ENCODE data around the gene ADO.
A peak's percentile ranks its signal among the peaks of the same experiment; 100 is the strongest.

ADO gene

DNA sequence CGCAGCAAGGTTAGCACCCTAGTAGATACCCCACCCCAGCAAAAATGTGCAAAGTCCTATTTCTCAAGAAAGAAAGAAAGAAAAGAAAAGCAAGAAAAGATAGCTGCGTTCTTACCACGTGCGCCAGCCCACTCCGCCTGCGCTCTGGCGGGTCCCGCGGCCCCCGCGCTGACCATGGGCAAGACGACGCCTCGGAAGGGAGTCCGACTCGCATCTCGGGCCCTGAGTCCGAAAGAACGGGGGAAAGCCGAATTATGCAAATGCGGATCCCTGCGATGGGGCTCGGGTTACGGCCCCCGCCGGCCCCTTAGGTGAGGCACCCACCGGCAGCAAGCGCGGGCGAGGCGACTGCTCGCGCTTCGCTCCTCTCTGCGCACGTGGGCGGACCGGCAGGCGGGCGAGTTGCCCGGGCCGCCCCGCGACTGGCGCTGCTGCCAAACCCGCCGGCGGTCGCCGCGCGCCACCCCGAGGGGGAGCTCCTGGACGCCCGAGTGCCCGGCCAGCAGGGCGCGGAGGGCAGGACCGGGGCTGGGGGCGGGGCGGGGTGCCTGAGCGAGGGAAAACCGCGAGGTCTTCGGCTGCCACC lies 14.0 kb downstream of the ADO start:
- DNase-seq (ENCODE audit: low spot score) = no peak

DNA sequence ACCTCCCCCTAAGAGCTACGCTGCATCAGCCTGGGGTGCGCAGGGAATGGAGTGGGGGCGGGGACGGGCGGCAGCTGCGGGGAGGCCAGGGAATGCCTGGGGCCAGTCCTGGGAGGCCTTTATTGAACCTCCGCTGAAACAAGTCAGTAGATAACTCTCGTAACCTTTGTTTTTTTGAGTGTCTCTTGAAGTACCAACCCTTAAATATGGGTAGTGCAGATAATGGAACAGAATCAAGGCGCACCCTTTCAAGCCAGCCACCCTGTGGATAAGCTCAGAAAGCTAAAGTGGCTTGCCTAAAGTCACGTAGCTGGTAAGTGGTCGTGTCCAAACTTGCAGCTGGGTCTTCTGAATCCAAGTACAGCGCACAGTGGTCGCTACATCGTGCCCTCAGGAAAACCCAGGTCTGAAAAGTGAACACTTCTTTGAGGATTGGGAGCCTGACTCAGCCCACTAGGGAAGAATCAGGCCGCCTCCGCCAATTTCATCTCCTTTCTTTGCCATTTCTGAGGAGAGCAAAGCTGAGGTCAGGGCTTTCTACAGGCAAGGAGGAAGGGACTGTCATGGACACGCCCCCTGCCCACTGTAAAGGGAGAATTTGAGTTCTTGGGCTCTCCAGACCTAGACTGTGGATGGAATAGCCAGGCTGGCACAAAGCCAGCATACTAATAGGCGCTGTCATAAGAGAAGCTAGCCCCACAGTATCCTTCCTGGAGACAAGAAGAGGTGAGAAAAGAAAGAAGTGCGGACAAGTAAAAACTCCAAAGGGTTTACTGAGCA lies 14.8 kb downstream of the ADO start:
- DNase-seq (ENCODE audit: low spot score) = no peak

DNA sequence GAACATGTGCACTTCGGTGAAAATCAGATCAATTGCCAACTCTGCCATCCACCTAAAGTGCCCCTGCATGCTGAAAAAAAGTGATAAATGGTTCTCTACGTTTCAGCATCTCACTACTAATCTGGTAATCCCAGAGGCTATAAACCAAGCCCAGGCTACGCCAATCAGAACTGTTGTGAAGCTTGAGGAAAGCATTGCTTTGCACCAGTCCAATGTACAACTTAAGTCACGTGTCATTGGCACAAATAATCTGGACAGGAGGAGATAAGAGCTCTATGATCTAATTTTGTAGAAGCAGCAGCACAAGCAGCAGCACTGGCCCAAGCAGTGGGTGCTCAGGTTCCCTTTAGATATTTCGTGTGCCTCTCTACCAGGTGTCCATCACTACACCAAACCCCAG lies 16.1 kb downstream of the ADO start:
- DNase-seq (ENCODE audit: low spot score) = no peak

DNA sequence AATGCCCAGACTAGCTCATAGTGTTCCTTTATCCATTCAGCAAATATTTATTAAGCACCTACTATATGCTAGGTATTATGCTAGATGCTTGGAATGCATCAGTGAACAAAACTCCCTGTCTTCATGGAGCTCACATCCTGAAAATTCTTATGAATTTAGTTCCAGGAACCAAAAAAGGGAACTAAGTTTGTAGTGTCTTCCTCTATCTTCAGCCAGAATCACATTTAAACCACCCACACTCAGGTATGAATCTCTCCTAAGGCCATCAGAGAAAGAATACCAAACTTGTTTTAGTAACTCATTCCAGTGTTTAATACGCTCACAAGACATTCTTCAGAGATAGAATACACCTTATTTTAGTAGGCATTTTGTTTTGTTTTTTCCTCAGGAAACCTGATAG lies 21.8 kb downstream of the ADO start:
- DNase-seq (ENCODE audit: low spot score) = no peak

DNA sequence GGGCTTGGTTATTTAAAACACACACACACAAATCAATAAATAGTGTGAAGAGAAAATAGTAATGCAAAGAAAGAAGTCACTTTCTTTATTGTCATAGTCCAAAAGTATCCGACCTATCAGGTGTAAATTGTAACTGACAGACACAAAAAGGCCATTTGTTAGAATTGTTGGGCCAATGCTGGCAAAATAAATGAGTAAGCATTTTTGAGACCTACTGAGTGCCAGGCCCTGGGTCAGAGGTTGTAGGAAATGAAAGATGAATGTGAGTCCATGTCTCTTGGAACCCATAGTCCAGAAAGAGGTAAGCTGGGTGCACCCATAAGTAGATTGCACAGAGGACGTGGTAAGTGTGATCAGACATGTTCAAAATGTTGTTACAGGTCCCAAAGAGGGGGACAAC lies 25.1 kb downstream of the ADO start:
- no peak for DNase-seq (ENCODE audit: low spot score)

DNA sequence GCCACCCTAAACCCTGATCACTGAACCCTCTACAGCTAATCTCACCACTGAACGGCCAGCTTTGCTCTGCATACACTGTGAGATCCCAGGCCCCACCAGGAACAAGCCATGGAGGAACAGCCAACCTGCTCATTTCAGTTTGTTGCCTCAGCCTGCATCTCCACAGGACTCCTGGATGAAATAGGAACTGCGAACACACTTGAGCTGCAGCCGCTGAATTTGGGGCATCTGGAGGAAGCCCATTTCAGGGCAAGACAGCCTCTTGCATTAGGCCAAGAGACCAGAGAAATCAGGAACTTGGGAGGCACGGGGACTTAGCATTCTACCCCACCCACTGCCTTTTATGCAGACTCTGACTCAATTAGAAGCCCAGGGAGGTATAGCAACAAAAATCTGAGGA lies 26.2 kb downstream of the ADO start:
- DNase-seq (ENCODE audit: low spot score) = no peak

DNA sequence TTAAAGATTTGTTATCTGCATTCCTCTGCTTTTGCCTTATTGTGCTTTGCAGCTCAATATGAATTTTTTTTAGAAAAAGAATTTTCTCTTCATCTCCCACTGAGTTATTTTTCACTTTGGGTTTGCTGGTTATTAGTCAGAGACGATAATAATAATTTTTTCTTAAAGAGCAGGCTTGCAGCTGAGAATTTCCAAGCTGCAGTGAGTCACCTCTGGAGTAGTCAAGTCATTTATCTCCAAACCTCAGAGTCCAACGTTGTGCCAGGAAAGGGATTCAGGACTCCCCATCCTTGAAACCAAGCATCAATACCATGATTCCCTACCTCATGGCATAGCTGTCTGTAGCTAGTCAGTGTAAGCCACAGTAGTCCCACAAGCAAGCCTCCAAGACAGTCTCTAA lies 26.8 kb downstream of the ADO start:
- peak; percentile 65 for DNase-seq (ENCODE audit: low spot score)

DNA sequence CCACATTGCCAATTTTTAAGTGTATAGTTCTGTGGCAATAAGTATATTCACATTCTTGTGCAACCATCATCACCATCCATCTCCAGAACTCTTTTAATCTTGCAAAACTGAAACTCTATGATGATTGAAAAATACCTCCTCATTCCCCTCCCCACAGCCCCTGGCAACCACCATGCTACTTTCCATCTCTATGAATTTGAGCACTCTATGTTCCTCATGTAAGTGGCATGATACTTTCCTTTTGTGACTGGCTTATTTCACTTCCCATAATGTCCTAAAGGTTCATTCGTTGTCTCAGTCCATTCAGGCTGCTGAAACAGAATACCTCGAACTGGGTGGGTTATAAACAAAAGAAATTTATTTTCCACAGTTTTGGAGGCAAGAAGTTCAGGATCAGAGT lies 35.1 kb downstream of the ADO start:
- no peak for DNase-seq (ENCODE audit: low spot score)

DNA sequence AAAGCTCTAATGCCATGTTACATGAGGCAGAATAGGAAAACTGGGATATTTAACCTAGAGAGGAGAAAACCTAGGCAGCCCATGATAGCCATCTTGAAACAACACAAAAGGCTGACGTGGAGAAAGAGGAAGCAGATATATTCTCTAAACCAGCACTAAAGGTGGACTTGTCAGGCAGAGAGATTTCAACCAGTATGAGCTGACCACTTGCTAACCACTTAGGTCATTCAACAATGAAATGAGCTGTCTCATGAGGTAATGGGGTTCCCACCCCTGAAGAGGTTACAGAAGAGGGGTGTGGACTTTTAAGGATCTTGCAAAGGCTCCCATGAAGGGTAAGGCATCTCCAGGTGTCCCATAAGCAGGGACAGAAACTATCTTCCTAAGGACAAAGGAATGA lies 38.5 kb downstream of the ADO start:
- no peak for DNase-seq (ENCODE audit: low spot score)

DNA sequence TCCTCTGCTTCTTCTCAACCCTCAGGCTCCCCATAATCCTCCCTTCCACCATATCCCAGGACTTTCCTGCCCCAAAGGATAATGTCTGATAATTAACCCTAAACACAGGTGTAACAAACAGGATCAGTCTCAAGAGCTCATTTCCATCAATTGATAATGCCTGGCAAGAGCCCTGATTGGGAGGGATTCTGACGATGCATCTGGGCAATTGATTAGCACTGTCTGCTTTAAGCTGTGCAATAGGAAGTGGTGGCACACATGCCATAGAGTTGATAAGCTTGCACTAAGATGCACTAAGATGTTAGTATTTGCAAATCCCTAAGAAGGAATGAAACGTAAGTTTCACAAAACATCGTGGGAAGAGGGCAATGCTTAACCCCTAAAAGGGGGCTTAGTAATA lies 39.1 kb downstream of the ADO start:
- DNase-seq (ENCODE audit: low spot score) = no peak

DNA sequence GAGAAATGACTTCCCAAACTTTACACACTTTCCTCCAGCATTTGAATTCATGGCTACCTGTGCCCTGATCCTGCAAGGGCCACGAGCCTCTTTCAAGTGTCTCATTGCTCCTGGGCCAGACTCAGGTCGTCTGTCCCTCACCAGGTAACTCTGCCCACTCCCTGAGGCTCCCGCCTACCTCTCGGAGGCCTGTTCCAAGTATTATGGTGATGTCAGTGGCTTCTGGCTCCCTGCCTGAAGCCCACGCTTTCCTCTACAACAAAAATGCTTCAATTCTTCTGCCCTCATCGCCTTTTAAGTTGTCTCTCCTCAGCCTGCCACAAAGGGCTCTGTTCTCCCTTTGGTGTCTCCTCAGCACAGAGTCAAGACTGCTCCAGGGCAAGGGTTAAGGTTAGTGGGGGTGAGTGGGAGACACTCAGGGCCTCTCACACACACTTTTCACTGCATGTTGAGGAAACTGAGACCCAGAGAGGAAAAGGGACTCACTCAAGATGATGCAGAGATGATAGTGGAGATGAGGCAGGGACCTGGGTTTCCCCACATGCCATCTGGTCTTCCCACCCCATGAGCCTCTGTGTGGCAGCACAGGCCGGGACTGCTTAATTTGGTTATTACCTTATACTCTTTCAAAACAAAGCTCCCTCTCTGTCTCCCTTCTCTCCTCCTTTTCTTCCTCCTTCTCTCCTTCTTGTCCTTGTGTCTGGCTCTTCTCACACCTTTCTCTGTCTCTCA lies 39.9 kb downstream of the ADO start:
- no peak for DNase-seq (ENCODE audit: low spot score)

DNA sequence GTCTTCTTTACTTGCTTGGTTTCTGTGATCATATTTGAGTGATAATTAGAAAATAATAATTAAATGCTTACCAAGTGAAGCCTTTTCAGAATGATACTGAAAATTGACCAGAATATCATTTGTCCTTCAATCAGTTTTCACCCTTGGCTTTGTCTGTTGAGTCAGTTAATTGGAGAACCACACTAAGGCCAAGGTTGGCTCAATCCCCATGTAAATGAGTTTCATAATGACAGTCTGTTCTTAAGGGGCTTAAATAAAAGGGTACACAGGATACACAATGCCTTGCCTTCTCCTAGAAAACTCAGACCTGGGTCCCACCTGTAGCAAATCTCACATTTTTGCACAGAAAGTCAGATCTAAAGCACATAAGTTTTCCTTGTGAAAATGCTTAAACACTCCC lies 42.9 kb downstream of the ADO start:
- DNase-seq (ENCODE audit: low spot score) = no peak

DNA sequence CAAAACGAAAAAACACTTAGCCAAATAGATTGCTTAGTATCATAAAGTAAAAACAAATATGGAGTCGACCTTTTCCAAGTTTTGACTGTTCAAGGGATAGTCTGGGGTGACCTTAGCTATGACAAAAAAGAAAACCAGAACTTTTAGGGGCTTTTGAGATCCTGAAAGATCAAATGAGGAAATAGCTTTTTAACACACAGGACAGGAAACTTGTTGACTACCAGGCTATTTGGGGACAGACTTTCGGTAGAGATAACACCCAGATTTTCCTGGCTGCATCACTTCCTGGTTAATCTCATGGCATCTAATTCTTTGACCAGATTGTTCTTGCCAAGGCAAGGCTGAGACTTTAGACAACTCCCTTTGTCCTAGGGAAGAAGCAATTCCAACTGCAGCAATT lies 46.1 kb downstream of the ADO start:
- DNase-seq (ENCODE audit: low spot score) = no peak

DNA sequence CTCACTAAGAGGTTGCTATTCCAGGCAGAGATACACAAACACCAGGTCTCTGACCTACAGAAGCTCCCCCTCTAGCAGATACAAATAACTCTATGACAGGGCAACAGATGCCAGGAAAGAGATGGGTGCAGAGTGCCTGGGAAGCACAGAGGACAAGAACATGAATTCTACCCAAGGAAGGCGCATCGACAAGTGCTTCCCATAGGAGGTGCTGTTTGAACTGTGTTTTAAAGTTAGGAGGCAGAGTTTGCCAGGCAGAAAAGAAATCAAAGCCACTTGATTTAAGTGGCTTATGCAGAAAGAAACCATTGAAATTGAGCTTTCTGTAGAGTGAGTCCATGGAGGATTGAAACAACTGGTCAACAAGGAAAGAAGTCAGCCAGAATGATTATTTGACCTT lies 46.9 kb downstream of the ADO start:
- peak; percentile 9 for DNase-seq (ENCODE audit: low spot score)

DNA sequence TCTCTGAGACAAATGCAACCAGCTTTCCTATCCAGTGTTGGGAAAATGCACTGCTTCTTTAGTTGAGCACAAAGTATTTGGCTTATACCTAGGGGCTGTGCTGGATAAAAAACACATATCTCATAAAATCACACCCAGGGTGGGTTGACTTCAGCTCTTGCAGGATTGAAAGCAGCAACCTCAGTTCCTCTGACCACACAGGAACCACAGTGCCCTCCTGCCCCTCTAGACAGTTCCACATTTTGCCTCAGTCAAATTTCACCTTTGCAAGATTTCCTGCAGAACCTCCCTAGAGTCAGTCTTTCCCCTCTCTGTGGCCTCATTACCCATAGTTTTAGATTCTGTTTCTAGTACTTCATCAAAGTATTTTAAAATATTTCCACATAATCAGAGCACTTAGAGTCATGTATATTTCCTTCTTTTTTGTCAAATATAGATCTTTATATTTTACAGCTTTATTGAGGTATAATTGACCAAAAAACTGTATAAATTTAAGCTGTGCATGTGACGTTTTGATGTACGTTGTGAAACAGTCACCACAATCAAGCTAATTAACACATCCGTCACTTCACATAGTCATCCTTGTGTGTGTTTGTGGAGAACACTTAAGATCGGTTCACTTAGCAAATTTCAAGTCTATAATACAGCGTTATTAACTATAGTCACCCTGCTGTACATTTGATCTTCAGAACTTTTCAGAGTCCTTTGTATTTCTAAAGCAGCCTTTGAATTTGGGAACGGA lies 48.6 kb downstream of the ADO start:
- no peak for DNase-seq (ENCODE audit: low spot score)

DNA sequence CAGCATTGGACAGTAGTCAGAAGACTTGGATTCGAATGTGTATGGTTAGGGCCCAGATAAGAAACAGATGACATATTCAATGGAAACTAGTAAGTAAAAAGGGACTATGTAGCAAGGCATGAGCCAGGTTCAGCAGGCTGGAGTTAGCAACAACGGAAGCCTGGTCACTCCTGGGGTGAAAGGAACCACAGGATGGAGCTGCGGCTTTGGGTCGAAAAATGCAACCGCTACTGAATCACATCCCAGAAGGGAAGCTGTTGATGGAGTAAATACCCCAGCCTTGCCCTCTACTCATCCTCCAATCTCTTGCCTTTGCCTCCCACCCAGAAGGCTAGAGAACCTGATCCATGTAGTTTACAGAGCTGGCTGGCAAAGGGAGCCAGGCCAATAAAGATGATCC lies 49.2 kb downstream of the ADO start:
- DNase-seq (ENCODE audit: low spot score) = no peak

DNA sequence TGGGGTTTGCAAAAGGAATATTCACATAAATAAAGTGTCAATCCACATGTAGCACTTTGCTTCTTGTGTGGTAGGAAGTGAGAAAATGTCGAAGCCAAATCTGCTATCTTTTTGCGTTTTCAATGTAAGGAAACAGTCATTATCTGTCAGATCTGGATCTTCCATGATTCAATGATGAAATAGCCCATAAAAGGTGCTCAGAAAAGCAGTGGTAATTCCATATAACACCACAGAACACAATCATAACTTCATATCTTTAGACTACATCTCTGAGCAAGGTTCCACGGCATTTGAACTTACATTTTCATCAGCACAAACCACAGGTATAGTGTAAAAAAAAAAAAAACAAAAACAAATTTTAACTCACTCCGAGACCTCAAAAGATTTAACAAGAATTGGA lies 51.5 kb downstream of the ADO start:
- no peak for DNase-seq (ENCODE audit: low spot score)

Data from kidney tubule cell (primary cell).